Smooth muscle cell (in vitro differentiated cells): ENCODE data around the gene OPCML. TPM values are rescaled to one million over a fixed set of nuclear protein-coding genes. Genes with fewer than 3 reads are reported as not detected.

ENCODE experiments used
- DNase-seq: peaks from one replicate; lab custom pipeline; 2025; ENCODE audit not compliant: unreplicated experiment; lab: John Stamatoyannopoulos, UW
- H2AFZ ChIP-seq: fragments of 200-600 bp; sonication (generic); 2 replicates; pipeline ENCODE4 v1.6.0; 2016; ENCODE audit warnings: antibody characterized with exemption, low read depth, mild to moderate bottlenecking
- H3F3A ChIP-seq: fragments of 200-600 bp; sonication (generic); 2 replicates; pipeline ENCODE4 v1.6.0; 2017; ENCODE audit warnings: antibody characterized with exemption, low read depth
- H3K27ac ChIP-seq: fragments of 200-600 bp; sonication (generic); 2 replicates; pipeline ENCODE4 v1.5.1; 2016; ENCODE audit warnings: low read depth, mild to moderate bottlenecking
- H3K27me3 ChIP-seq: fragments of 200-600 bp; sonication (generic); 2 replicates; pipeline ENCODE4 v1.6.1; 2016; ENCODE audit warnings: low read depth, mild to moderate bottlenecking
- H3K36me3 ChIP-seq: fragments of 200-600 bp; sonication (generic); 2 replicates; pipeline ENCODE4 v1.5.1; 2016; ENCODE audit warnings: low read depth
- H3K4me1 ChIP-seq: fragments of 200-600 bp; sonication (generic); 2 replicates; pipeline ENCODE4 v1.5.1; 2016; ENCODE audit warnings: low read depth
- H3K4me2 ChIP-seq: fragments of 200-600 bp; sonication (generic); 2 replicates; pipeline ENCODE4 v1.6.0; 2016; ENCODE audit warnings: mild to moderate bottlenecking
- H3K4me3 ChIP-seq: fragments of 200-600 bp; sonication (generic); 2 replicates; pipeline ENCODE4 v1.5.1; 2016; ENCODE audit warnings: mild to moderate bottlenecking
- H3K79me2 ChIP-seq: fragments of 200-600 bp; sonication (generic); 2 replicates; pipeline ENCODE4 v1.6.0; 2016; ENCODE audit warnings: low read depth, mild to moderate bottlenecking
- H3K9ac ChIP-seq: fragments of 200-600 bp; sonication (generic); 2 replicates; pipeline ENCODE4 v1.6.0; 2016; ENCODE audit warnings: low read depth
- H3K9me3 ChIP-seq: fragments of 200-600 bp; sonication (generic); replicated peaks from 2 replicates; pipeline ENCODE4 v1.5.1; 2016; ENCODE audit warnings: low read depth
- H4K20me1 ChIP-seq: fragments of 200-600 bp; sonication (generic); 2 replicates; pipeline ENCODE4 v1.6.0; 2016; ENCODE audit warnings: low read depth
- CTCF ChIP-seq: fragments of 200-600 bp; sonication (generic); IDR thresholded peaks from 2 replicates; pipeline ENCODE4 v1.5.1; 2017; ENCODE audit warnings: borderline replicate concordance, mild to moderate bottlenecking, antibody characterized with exemption; ENCODE audit not compliant: insufficient read depth, poor library complexity, severe bottlenecking
- WGBS: methylation state at CpG from one replicate; pipeline ENCODE4 v1.1.7; 2016; ENCODE audit warnings: low lambda C conversion rate; 5-methylcytosine and 5-hydroxymethylcytosine counted together
- polyA plus RNA-seq: library from polyadenylated mRNA; unstranded; fragments of >200 nt; fragmentation: Nextera tagmentation; extraction: Ambion mirVana; gene quantifications from 2 replicates; pipeline ENCODE4 v1.2.1, GENCODE V29; 2016
- total RNA-seq: library from RNA; depleted of rRNA; stranded (reverse); fragments of >200 nt; gene quantifications from 2 replicates; pipeline ENCODE4 v1.2.3, GENCODE V29; 2014

Gene OPCML
- total and polyA plus RNA-seq, 2 experiments from 2014 or later = 0.42 to 0.58 TPM

- Histone ChIP-seq H3F3A (no peaks in the 10 kb centered on the region), H2AFZ (no peak overlapping the region), H3K27ac (no peak overlapping the region), H3K36me3 (no peaks in the 10 kb centered on the region), H4K20me1 (no peaks in the 10 kb centered on the region), H3K4me3 (no peak overlapping the region), H3K9me3 (no peaks in the 10 kb centered on the region), H3K79me2 (no peaks in the 10 kb centered on the region), H3K27me3 (peaks cover 36% of the 10 kb centered on the region), H3K4me2 (no peak overlapping the region), H3K9ac (no peak overlapping the region), H3K4me1 (no peaks in the 10 kb centered on the region)
- 95% methylated on average over 2 of the region's 2 CpGs for WGBS
- DNase-seq = no peak
- no peak for TF ChIP-seq CTCF
Measured at GRCh38 chr11:132421555-132421954, 1110.7 kb downstream of the OPCML start.

- Histone ChIP-seq H3K9ac (no peak overlapping the region), H3K4me1 (no peaks in the 10 kb centered on the region), H3K27ac (no peak overlapping the region), H3K4me2 (no peak overlapping the region), H3K4me3 (no peak overlapping the region), H3K36me3 (no peaks in the 10 kb centered on the region), H2AFZ (no peak overlapping the region), H4K20me1 (no peaks in the 10 kb centered on the region), H3K9me3 (no peaks in the 10 kb centered on the region), H3K27me3 (peaks cover 68% of the 10 kb centered on the region), H3F3A (no peaks in the 10 kb centered on the region), H3K79me2 (no peaks in the 10 kb centered on the region)
- TF ChIP-seq CTCF = no peak
- 78% methylated on average over 6 of the region's 6 CpGs for WGBS
- DNase-seq = no peak
Measured at GRCh38 chr11:132414451-132414850, 1117.8 kb downstream of the OPCML start.

- H3K79me2 ChIP-seq = no peaks in the 10 kb centered on the region
Measured at GRCh38 chr11:132410383-132410782, 1121.9 kb downstream of the OPCML start.

More at GRCh38 chr11:132410383-132410782, 1121.9 kb downstream of the OPCML start:
- Histone ChIP-seq H3K4me3 (no peak overlapping the region), H3F3A (no peaks in the 10 kb centered on the region), H3K9ac (no peak overlapping the region), H3K27ac (no peak overlapping the region), H3K36me3 (no peaks in the 10 kb centered on the region), H3K4me2 (no peak overlapping the region), H3K27me3 (peaks cover 55% of the 10 kb centered on the region), H3K9me3 (no peaks in the 10 kb centered on the region), H4K20me1 (no peaks in the 10 kb centered on the region), H3K4me1 (no peaks in the 10 kb centered on the region), H2AFZ (no peak overlapping the region)
- no peak for DNase-seq
- WGBS = 93% methylated on average over 2 of the region's 2 CpGs
- TF ChIP-seq CTCF = no peak
